ENCODE results near the gene SLC38A5.

DNA sequence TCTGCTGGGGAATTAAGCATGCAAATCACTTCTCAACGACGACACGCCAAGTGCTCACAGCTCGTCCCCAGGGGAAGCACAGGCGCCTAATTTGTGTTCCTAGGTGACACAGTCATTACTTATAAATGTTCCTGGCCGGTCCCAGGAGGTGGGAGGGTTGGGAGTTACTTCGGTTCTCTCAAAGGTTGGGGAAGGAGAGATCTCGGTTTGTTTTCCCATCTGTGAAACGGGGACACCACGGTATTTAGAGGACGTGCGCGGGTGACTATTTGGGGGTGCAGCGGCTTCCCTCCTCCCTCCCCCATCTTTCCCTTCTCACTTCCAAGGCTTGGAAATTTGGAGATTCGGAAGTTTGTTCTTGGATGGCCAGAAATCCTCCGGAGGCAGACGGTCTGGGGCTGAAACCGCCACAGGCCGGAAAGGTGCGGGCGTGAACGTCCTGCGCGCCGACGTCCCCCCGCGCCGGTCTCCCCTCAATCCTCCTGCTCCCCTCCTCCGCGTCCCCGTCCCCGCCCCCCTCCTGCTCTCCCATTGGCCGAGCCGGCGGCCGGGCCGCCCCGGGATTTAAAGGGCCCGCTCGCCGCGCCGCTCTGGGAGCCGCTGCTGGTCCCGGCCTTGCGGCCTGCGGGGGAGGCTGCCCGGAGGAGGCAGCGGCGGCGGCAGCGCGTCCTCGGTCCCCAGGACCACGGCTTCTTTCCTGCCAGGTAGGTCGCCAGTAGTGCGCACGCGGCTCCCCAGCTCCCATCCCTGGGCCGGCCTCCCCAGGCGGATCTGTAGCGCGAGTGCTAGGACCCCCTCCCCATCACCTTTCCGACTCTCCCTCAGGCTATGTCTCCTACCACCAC is 38.6 kb upstream of the SLC38A5 start, which contains the start of gene PORCN:
- peak; percentile 53 to 61 for TF ChIP-seq POLR2A (IDR thresholded peaks at IDR 0.05)
- TF ChIP-seq, protein P1, sequence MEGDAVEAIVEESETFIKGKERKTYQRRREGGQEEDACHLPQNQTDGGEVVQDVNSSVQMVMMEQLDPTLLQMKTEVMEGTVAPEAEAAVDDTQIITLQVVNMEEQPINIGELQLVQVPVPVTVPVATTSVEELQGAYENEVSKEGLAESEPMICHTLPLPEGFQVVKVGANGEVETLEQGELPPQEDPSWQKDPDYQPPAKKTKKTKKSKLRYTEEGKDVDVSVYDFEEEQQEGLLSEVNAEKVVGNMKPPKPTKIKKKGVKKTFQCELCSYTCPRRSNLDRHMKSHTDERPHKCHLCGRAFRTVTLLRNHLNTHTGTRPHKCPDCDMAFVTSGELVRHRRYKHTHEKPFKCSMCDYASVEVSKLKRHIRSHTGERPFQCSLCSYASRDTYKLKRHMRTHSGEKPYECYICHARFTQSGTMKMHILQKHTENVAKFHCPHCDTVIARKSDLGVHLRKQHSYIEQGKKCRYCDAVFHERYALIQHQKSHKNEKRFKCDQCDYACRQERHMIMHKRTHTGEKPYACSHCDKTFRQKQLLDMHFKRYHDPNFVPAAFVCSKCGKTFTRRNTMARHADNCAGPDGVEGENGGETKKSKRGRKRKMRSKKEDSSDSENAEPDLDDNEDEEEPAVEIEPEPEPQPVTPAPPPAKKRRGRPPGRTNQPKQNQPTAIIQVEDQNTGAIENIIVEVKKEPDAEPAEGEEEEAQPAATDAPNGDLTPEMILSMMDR (IDR thresholded peaks at IDR 0.05 in 4 of 5, conservative IDR thresholded peaks at IDR 0.05 in 1 of 5) = no peak

Data from gastrocnemius medialis (tissue), 4 donors.